Lung (tissue), 12 donors: ENCODE results near the gene PKIB. TPM values are rescaled to one million over a fixed set of nuclear protein-coding genes. Genes with fewer than 3 reads are reported as not detected.

Experiments
- ATAC-seq: fragments of 200-7000 bp; cut with Tn5 transposase; one replicate; pipeline ENCODE4 v1.9.1; 2020; ENCODE audit warnings: moderate number of reproducible peaks; ENCODE audit not compliant: insufficient read depth, low FRiP score
- DNase-seq, 3 donors: peaks; one replicate each; pipeline ENCODE4 v3.0.0-alpha.2; 2013 to 2017
- H3K27ac ChIP-seq, 2 donors: one replicate each; pipeline ENCODE4 v1.5.1; 2013; ENCODE audit warnings: mild to moderate bottlenecking in 2 of 2, moderate library complexity in 2 of 2, control low read depth in 1 of 2, inconsistent platforms in 1 of 2, low read depth in 1 of 2, low read length in 1 of 2
- H3K27me3 ChIP-seq, 3 donors: one replicate each; pipeline ENCODE4 v1.5.1; 2013; ENCODE audit warnings: low read length in 2 of 3; ENCODE audit not compliant: control insufficient read depth in 3 of 3, insufficient read depth in 3 of 3
- H3K36me3 ChIP-seq, 4 donors: one replicate each; pipeline ENCODE4 v1.5.1; 2013; ENCODE audit warnings: low read length in 4 of 4, mild to moderate bottlenecking in 1 of 4, moderate library complexity in 1 of 4; ENCODE audit not compliant: control insufficient read depth in 4 of 4, insufficient read depth in 4 of 4
- H3K4me1 ChIP-seq, 5 donors: one replicate each; pipeline ENCODE4 v1.5.1; 2013; ENCODE audit warnings: low read length in 5 of 5, mild to moderate bottlenecking in 2 of 5, moderate library complexity in 1 of 5; ENCODE audit not compliant: control insufficient read depth in 5 of 5, insufficient read depth in 5 of 5
- H3K4me3 ChIP-seq: one replicate; pipeline ENCODE4 v1.5.1; 2013; ENCODE audit warnings: mild to moderate bottlenecking, control low read depth, moderate library complexity
- H3K9ac ChIP-seq, 2 donors: one replicate each; pipeline ENCODE4 v1.5.1; 2013; ENCODE audit warnings: low read length in 2 of 2, control low read depth in 1 of 2; ENCODE audit not compliant: insufficient read depth in 1 of 2
- H3K9me3 ChIP-seq, 4 donors: one replicate each; pipeline ENCODE4 v1.5.1; 2013; ENCODE audit warnings: low read length in 3 of 4, mild to moderate bottlenecking in 1 of 4, moderate library complexity in 1 of 4; ENCODE audit not compliant: control insufficient read depth in 4 of 4, insufficient read depth in 3 of 4
- WGBS, 2 donors: extraction: QIAGEN DNeasy Blood & Tissue Kit; methylation state at CpG; one replicate each; pipeline ENCODE4 v1.1.7; 2013; 5-methylcytosine and 5-hydroxymethylcytosine counted together
- polyA plus RNA-seq, 2 donors: library from polyadenylated mRNA; stranded (reverse); fragments of 200-250 nt; gene quantifications; one replicate each; pipeline ENCODE4 v1.2.1, GENCODE V29; 2013
- total RNA-seq, 2 donors: library from RNA; depleted of rRNA in 1 of 2; stranded (reverse); fragments of >200 nt in 1 of 2; gene quantifications; one replicate each; pipeline ENCODE4 v1.2.1, GENCODE V29; 2014 to 2021
- TF ChIP-seq, protein P1 (sequence below): IDR thresholded peaks from 2 replicates; pipeline ENCODE4 v1.5.1; 2012; ENCODE audit warnings: mild to moderate bottlenecking; ENCODE audit errors: control extremely low read depth, extremely low read depth
- donor health status: control.
- donor health status: control.
- donor health status: Bipolar disorder and iron deficiency.
- donor health status: healthy.
- donor health status: DM: yes; HTN: yes; CAD: no.

Gene PKIB
- total and polyA plus RNA-seq, 4 donors: 3.0 to 7.4 (median 4.9) TPM

DNA sequence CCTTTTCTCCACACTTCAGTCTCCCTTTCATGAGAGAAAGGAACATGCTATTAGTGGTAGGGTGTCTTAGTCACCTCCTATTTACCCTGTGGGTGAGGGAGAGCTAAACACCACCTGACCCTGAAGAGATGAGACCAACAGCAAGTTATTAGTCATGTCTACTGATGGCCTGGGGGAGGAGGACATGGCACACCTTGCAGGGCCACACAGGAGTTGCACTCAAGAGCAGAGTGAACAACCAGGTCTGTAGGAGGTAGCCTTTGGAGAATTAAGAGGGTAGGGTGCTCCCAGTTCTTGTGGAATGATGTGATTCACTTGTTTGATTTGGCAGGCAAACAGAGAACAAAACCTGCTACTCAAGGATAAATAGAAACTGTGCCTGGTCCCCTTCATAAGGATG is 86.6 kb downstream of the PKIB start:
- Histone ChIP-seq H3K4me3 (no peak overlapping the region), H3K27ac (no peak overlapping the region), H3K4me1 (no peaks in the 10 kb centered on the region), H3K27me3 (no peaks in the 10 kb centered on the region), H3K36me3 (no peaks in the 10 kb centered on the region), H3K9me3 (peaks cover 0 to 7% (median 0%) of the 10 kb centered on the region in 4 donors), H3K9ac (no peak overlapping the region)
- TF ChIP-seq, protein P1, sequence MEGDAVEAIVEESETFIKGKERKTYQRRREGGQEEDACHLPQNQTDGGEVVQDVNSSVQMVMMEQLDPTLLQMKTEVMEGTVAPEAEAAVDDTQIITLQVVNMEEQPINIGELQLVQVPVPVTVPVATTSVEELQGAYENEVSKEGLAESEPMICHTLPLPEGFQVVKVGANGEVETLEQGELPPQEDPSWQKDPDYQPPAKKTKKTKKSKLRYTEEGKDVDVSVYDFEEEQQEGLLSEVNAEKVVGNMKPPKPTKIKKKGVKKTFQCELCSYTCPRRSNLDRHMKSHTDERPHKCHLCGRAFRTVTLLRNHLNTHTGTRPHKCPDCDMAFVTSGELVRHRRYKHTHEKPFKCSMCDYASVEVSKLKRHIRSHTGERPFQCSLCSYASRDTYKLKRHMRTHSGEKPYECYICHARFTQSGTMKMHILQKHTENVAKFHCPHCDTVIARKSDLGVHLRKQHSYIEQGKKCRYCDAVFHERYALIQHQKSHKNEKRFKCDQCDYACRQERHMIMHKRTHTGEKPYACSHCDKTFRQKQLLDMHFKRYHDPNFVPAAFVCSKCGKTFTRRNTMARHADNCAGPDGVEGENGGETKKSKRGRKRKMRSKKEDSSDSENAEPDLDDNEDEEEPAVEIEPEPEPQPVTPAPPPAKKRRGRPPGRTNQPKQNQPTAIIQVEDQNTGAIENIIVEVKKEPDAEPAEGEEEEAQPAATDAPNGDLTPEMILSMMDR: no peak
- no peak for DNase-seq
- ATAC-seq: no peak

DNA sequence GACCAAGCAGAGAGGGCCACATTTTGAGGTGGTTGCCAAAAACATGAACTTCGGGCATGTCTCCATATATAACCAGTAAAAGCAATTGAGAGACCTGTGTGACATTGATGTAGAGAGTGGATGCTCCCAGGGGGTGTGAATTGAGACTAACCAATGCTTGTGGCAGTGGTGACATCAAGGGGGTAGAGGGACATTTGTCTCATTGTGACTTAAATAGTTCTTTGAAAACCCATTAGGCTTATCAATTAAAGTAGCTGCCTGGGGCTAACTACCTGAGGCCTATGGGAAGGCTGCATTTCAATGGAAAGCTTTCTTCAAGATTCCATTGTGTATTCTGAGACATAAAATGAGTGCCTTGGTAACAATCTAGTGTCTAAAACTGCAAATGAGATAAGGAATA is 87.3 kb downstream of the PKIB start:
- H3K27ac ChIP-seq: no peak overlapping the region
- H3K4me1 ChIP-seq: no peaks in the 10 kb centered on the region
- peaks cover 0 to 4% (median 0%) of the 10 kb centered on the region in 4 donors for H3K9me3 ChIP-seq
- DNase-seq: no peak
- TF ChIP-seq, protein P1: no peak
- H3K36me3 ChIP-seq: no peaks in the 10 kb centered on the region
- no peaks in the 10 kb centered on the region for H3K27me3 ChIP-seq
- no peak overlapping the region for H3K9ac ChIP-seq
- no peak overlapping the region for H3K4me3 ChIP-seq
- no peak for ATAC-seq
- 79% methylated on average over 1 of the region's 1 CpG for WGBS, 2 donors

DNA sequence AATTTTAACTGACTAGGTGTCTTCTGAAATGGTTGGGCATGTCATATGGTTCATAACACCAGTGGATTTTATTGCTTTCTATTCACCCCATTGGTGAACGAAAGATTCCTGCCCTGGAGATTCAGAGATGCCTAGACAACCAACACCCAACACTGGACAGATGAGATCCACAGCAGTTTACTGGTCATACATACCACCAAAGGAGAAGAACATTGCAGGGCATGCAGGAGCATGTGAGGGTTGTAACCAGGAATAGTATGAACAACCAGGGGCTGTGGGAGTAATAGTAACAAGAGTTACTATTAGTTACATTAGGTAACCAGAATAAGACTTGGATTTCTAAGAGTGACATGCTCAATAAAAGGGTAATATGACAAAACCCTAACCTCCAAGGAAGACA is 91.5 kb downstream of the PKIB start:
- no peak for DNase-seq
- peaks cover 0 to 4% (median 0%) of the 10 kb centered on the region in 4 donors for H3K9me3 ChIP-seq
- TF ChIP-seq, protein P1: no peak
- H3K9ac ChIP-seq: no peak overlapping the region
- H3K36me3 ChIP-seq: no peaks in the 10 kb centered on the region
- no peak for ATAC-seq
- 90 to 100% methylated on average over 1 of the region's 1 CpG for WGBS, 2 donors
- no peaks in the 10 kb centered on the region for H3K4me1 ChIP-seq
- H3K27me3 ChIP-seq: no peaks in the 10 kb centered on the region
- H3K4me3 ChIP-seq: no peak overlapping the region
- H3K27ac ChIP-seq: no peak overlapping the region

DNA sequence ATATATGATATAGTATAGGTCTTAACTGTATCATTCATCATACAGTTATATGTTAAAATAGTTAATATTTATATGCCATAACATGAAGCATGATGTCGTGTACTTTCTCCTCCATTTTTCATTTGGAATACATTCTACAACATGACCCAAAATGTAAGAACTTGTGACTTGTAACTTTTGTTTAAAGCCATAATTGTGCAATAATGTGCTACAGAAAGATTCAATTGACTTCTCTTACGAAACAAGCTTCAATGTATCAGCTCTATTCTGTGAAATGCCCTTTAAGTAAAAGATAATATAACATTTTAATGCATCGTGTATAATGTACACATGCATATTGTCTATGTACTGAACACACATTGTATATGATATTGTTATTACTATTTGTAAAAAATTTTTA is 92.6 kb downstream of the PKIB start:
- H3K9ac ChIP-seq: no peak overlapping the region
- H3K27ac ChIP-seq: no peak overlapping the region
- no peak overlapping the region for H3K4me3 ChIP-seq
- no peak for DNase-seq
- TF ChIP-seq, protein P1: no peak
- 50 to 77% methylated on average over 3 of the region's 3 CpGs for WGBS, 2 donors
- ATAC-seq: no peak
- H3K9me3 ChIP-seq: peaks cover 0 to 4% (median 0%) of the 10 kb centered on the region in 4 donors
- H3K36me3 ChIP-seq: no peaks in the 10 kb centered on the region
- no peaks in the 10 kb centered on the region for H3K4me1 ChIP-seq
- no peaks in the 10 kb centered on the region for H3K27me3 ChIP-seq
